HFFc6 (cell line): ENCODE results near the gene ZNF75A. TPM values are rescaled to one million over a fixed set of nuclear protein-coding genes. Genes with fewer than 3 reads are reported as not detected.

Experiments
- DNase-seq: peaks from one replicate; pipeline ENCODE4 v3.0.0-alpha.2; 2018
- H3K27ac Mint-ChIP-seq: 2 replicates; pipeline ENCODE4 v1.8.0; 2020; ENCODE audit warnings: mild to moderate bottlenecking, mixed read lengths
- H3K27me3 Mint-ChIP-seq: 2 replicates; pipeline ENCODE4 v1.8.0; 2021; ENCODE audit warnings: mild to moderate bottlenecking, moderate library complexity, mixed read lengths; ENCODE audit not compliant: insufficient read depth
- H3K36me3 Mint-ChIP-seq: 2 replicates; pipeline ENCODE4 v1.8.0; 2021; ENCODE audit warnings: low read depth, mixed read lengths
- H3K4me1 Mint-ChIP-seq: 2 replicates; pipeline ENCODE4 v1.8.0; 2020; ENCODE audit warnings: low read depth, mixed read lengths
- H3K4me3 Mint-ChIP-seq: 2 replicates; pipeline ENCODE4 v1.8.0; 2020; ENCODE audit warnings: mild to moderate bottlenecking, moderate library complexity, mixed read lengths
- H3K9me3 Mint-ChIP-seq: 2 replicates; pipeline ENCODE4 v1.8.0; 2020; ENCODE audit warnings: mild to moderate bottlenecking, mixed read lengths
- total RNA-seq, 6 experiments: library from RNA; stranded (reverse); fragmentation: NEBNext Ultra II Directional; extraction: Animal tissue kit (Norgen Biotek cat#: 25700); gene quantifications; 2 replicates in 1 of 6; 3 replicates in 5 of 6; pipeline ENCODE4 v1.2.3, GENCODE V29; 2021
- TF ChIP-seq, protein P1 (sequence below): fragments of 200-600 bp; sonication (generic); IDR thresholded peaks from 2 replicates; pipeline ENCODE4 v1.5.0; 2021; ENCODE audit warnings: antibody characterized with exemption, mild to moderate bottlenecking

Gene ZNF75A
- total RNA-seq, 6 experiments from 2014 or later, result 12.7 to 16.6 (median 14.4) TPM

DNA sequence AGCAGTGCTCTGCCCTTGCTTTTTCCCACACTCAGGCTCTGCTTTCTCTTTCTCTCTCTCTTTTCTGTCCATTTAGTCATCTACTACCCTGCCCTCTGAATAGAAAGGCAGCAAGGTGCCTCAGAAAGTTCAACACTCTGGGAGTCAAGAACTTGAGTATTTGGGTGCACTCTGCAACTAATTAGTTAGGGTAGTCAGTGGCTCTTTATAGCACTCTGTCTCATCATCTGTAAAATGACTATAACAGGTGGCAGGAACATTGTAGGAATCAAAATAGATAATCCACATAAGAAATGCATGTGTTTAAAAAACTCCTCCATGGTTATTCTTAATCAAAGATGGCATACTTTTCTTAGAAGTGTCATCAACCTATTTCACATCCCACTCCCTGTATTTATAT is 57.6 kb downstream of the ZNF75A start:
- Mint-ChIP-seq H3K4me1 (peaks cover 8% of the 10 kb centered on the region), H3K36me3 (peaks cover 13% of the 10 kb centered on the region), H3K27ac (no peak overlapping the region), H3K27me3 (peaks cover 13% of the 10 kb centered on the region; the same call in 1 of the 2 replicates), H3K4me3 (no peak overlapping the region), H3K9me3 (peaks cover 14% of the 10 kb centered on the region)
- DNase-seq, result no peak
- TF ChIP-seq, protein P1, sequence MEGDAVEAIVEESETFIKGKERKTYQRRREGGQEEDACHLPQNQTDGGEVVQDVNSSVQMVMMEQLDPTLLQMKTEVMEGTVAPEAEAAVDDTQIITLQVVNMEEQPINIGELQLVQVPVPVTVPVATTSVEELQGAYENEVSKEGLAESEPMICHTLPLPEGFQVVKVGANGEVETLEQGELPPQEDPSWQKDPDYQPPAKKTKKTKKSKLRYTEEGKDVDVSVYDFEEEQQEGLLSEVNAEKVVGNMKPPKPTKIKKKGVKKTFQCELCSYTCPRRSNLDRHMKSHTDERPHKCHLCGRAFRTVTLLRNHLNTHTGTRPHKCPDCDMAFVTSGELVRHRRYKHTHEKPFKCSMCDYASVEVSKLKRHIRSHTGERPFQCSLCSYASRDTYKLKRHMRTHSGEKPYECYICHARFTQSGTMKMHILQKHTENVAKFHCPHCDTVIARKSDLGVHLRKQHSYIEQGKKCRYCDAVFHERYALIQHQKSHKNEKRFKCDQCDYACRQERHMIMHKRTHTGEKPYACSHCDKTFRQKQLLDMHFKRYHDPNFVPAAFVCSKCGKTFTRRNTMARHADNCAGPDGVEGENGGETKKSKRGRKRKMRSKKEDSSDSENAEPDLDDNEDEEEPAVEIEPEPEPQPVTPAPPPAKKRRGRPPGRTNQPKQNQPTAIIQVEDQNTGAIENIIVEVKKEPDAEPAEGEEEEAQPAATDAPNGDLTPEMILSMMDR, result no peak

DNA sequence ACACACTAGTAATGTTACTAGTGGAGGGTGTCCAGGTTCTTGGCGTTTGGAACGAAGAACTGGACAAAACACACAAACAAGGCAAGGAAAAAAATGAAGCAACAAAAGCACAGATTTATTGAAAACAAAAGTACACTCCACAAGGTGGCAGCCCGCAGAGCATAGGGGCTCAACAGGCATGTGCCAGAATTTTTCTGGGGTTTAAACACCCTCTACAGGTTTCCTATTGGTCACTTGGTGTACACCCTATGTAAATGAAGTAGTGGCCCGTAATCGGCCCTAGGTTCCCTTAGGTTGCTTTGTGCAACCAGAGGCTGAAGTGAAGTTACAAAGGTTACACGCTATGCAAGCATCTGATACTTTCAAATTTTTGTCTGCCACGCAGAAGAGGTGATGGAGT is 58.5 kb downstream of the ZNF75A start:
- Mint-ChIP-seq H3K27me3 (peaks cover 13% of the 10 kb centered on the region; the same call in 1 of the 2 replicates), H3K4me1 (peaks cover 8% of the 10 kb centered on the region), H3K27ac (peak overlapping the region; percentile 47; the same call in 1 of the 2 replicates), H3K36me3 (peaks cover 13% of the 10 kb centered on the region), H3K4me3 (peak overlapping the region; percentile 35; the same call in 1 of the 2 replicates), H3K9me3 (peaks cover 14% of the 10 kb centered on the region)
- TF ChIP-seq, protein P1, result no peak
- DNase-seq, result no peak

DNA sequence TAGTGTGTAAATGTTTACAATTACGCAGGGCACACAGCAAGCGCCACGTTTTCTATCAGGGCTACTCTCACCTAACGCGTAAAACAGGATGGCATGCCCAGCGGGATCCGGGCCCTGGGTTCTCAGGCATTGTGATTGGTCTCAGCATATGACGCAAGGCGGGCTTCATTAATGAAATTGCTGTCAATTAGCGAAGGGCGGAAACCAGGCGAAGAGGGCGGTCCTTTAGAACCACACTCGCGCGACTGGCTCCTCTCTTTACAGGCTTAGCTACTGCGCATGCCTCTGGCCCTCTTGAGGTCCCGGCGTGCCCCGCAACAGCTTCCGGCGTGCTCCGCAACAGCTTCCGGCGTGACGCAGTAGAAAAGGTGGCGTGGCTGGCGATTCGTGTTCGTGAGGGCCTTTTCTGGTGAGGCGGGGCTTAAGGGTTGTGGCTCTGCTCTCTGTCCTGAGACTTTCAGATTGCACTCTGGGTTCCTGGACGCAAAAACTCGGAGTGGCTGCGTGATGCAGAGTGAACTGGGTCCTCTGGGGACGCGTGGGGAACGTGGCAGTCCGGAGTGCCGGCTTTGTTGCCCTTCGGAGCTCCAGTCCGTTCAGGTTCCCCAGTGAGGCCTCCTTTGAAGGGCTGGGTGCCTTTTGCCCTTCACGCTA is 59.6 kb downstream of the ZNF75A start:
- Mint-ChIP-seq H3K4me3 (peak overlapping the region; percentile 92), H3K27me3 (peaks cover 13% of the 10 kb centered on the region; the same call in 1 of the 2 replicates), H3K36me3 (peaks cover 13% of the 10 kb centered on the region), H3K9me3 (peaks cover 14% of the 10 kb centered on the region), H3K27ac (peak overlapping the region; percentile 96), H3K4me1 (peaks cover 8% of the 10 kb centered on the region)
- peak; percentile 95 for DNase-seq
- TF ChIP-seq, protein P1, result no peak

Other genes starting within 250 kb of the ZNF75A start
- gene IL32, start 239.9 kb upstream of the ZNF75A start, total RNA-seq, result 1 to 10 TPM in 5 of 6 experiments, under 1 TPM in 1; 1.00 to 2.3 (median 1.7) TPM
- gene ZSCAN10, start 206.2 kb upstream of the ZNF75A start, total RNA-seq, result not detected
- gene ZNF205, start 192.9 kb upstream of the ZNF75A start, total RNA-seq, result 10 to 100 TPM in 2 of 6 experiments, 1 to 10 TPM in 4; 7.6 to 10.2 (median 9.5) TPM
- 1 to 10 TPM; 5.9 to 7.3 (median 6.9) TPM for gene ZNF213, start 170.5 kb upstream of the ZNF75A start, total RNA-seq
- gene OR1F1, start 117.3 kb upstream of the ZNF75A start, total RNA-seq, result not detected
- gene ZNF200, start 70.3 kb upstream of the ZNF75A start, total RNA-seq, result 1 to 10 TPM; 5.1 to 6.3 (median 5.7) TPM
- under 1 TPM in 1 of 6 experiments, not detected in 5; 0.09 TPM for gene MEFV, start 48.9 kb upstream of the ZNF75A start, total RNA-seq
- gene ZNF263, start 22.0 kb upstream of the ZNF75A start, total RNA-seq, result 10 to 100 TPM; 19.7 to 24.5 (median 20.8) TPM
- 1 to 10 TPM; 2.9 to 4.2 (median 3.5) TPM for gene TIGD7, start 67 bp upstream of the ZNF75A start, total RNA-seq
- gene OR2C1, start 50.4 kb downstream of the ZNF75A start, total RNA-seq, result not detected
- gene ZSCAN32, start 95.5 kb downstream of the ZNF75A start, total RNA-seq, result 10 to 100 TPM in 3 of 6 experiments, 1 to 10 TPM in 3; 8.3 to 11.1 (median 10.3) TPM
- gene ZNF174, start 95.7 kb downstream of the ZNF75A start, total RNA-seq, result 10 to 100 TPM in 3 of 6 experiments, 1 to 10 TPM in 3; 8.6 to 10.7 (median 10.1) TPM
- 1 to 10 TPM; 1.6 to 2.3 (median 1.8) TPM for gene ZNF597, start 138.0 kb downstream of the ZNF75A start, total RNA-seq
- 10 to 100 TPM; 30.7 to 44.6 (median 34.6) TPM for gene NAA60, start 138.2 kb downstream of the ZNF75A start, total RNA-seq
- not detected for gene C16orf90, start 190.0 kb downstream of the ZNF75A start, total RNA-seq
- 10 to 100 TPM; 22.8 to 28.5 (median 25.8) TPM for gene CLUAP1, start 195.5 kb downstream of the ZNF75A start, total RNA-seq